NCI-H82 treated with DMSO at 0.1 percent for 48 hours (cell line): ENCODE measurements around the gene CLCN7.

Experiments
- DNase-seq: peaks from one replicate; lab custom pipeline; 2025; ENCODE audit not compliant: unreplicated experiment; lab: John Stamatoyannopoulos, UW

The CLCN7 gene, protein sequence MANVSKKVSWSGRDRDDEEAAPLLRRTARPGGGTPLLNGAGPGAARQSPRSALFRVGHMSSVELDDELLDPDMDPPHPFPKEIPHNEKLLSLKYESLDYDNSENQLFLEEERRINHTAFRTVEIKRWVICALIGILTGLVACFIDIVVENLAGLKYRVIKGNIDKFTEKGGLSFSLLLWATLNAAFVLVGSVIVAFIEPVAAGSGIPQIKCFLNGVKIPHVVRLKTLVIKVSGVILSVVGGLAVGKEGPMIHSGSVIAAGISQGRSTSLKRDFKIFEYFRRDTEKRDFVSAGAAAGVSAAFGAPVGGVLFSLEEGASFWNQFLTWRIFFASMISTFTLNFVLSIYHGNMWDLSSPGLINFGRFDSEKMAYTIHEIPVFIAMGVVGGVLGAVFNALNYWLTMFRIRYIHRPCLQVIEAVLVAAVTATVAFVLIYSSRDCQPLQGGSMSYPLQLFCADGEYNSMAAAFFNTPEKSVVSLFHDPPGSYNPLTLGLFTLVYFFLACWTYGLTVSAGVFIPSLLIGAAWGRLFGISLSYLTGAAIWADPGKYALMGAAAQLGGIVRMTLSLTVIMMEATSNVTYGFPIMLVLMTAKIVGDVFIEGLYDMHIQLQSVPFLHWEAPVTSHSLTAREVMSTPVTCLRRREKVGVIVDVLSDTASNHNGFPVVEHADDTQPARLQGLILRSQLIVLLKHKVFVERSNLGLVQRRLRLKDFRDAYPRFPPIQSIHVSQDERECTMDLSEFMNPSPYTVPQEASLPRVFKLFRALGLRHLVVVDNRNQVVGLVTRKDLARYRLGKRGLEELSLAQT

DNA sequence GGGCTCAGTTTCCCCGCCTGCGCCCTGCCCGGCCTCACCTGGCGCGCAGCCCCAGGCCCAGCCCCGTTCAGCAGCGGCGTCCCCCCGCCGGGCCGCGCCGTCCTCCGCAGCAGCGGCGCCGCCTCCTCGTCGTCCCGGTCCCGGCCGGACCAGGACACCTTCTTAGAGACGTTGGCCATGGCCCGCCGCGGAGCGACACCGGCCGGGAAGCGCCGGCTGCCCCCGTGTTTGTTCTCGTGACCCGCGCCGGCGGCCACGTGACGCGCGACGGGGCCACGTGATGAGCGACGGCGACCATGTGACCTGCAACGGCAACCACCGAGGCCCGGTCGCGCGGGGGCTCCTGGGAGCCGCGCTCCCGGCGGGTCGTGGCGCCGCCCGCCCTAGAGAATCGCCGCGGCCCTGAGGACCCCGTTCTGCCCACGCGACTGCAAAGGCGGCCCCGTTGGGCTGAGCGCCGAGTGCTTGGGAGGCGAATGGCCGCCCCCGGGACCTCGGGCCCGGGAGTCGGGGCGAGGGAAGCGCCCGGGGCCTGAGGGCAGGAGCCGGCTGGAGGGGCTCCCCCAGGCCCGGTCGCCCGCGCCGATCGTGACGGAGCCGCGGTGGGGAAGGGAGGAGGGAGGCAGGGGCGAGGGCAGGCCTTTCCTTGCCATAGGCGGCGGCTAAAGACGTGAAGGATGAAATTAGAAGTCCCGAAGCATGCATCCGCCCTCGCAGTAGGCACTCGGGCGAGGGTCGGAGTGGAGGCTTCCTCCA lies at the start of gene CLCN7:
CLCN7 (minus strand) TSS at position 233 of the 756 bp plus-strand sequence; CDS start at position 179, 54 bp downstream.
- peak; percentile 16 for DNase-seq

DNA sequence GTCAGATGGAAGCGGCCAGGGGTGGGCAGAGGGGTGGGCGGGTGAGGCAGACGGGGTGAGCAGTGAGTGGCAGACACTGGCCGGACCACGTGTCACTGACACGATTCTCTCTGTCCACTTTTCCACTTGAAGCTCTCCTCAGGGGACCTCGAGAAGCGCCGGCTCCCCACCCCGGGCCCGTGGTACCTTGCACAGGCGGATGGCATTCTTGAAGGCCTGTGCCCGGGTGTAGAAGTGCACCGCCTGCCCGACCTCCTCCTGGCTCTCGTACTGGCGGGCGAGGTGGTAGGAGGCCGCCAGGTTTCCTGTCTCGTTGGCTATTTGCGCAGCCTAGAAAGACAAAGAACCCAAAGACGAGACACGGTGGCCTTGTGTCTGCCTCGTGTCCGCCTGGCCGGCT lies 49.5 kb upstream of the CLCN7 start:
- no peak for DNase-seq

DNA sequence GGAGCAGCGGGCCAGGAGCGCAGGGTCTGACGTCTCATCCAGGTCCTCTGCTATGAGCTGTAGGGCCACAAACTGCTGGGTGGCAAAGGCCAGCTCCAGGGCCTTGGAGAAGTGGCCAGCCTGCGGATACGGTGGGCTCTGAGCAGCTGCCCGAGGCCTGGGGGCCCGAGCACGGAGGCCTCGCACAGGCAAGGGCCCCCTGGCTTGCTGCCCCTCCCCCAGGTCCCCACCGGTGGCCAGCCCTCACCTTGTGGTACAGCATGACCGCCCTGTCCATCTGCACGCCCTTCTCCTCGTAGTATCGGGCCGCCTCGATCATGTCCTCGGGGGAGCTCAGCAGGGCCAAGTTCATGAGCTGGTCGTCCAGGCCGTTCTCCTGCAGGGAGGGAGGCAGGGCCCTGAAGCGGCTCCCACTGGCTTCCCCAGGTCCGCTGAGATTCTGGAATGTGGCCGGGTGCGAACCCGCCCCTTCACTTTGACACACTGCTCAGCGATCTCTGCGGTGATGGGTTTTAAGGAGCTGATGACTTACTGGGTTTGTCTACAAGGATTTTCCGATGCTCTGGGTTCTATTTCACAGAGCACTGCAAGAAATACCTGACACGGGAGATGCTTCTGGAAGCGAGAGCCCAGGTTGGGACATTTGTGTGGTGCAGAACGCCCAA lies 48.9 kb upstream of the CLCN7 start:
- DNase-seq, result no peak

DNA sequence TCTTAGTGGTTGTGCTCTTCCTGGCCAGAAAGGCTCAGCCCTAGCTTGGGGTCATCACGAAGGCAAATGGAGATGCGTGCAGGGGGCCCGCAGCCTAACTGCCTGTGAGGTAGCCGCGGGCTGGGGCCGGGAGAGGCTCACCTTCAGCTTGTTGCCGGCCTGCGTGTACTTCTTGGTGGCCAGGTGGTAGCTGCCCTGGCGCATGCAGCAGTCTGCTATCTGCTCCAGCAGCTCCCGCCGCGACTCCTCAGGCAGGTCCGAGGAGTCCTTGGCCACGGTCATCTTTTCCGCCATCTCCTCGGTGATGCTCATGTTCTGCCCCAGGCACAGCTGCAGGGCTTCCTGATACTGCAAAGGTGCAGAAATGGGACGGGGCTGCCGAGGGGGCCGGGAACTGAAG lies 45.6 kb upstream of the CLCN7 start:
- no peak for DNase-seq

DNA sequence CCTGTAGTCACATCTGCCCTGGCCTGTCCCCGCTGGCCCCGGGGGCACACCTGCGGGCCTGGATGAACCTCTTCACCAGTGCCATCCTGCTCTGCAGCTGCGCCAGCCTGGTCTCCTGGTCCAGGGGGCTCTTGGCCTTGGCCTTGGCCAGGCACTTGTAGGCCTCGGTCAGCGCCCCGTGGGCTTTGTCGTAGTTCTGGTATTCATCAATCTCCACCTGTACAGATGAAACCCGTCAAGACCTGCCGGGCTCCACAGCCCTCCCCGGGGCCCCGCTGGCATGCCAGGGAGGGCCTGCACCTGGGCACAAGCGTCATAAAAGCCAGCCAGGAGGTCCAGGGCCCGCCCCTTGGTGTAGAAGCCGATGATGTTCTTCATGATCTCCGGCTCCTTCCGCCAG lies 45.0 kb upstream of the CLCN7 start:
- no peak for DNase-seq

DNA sequence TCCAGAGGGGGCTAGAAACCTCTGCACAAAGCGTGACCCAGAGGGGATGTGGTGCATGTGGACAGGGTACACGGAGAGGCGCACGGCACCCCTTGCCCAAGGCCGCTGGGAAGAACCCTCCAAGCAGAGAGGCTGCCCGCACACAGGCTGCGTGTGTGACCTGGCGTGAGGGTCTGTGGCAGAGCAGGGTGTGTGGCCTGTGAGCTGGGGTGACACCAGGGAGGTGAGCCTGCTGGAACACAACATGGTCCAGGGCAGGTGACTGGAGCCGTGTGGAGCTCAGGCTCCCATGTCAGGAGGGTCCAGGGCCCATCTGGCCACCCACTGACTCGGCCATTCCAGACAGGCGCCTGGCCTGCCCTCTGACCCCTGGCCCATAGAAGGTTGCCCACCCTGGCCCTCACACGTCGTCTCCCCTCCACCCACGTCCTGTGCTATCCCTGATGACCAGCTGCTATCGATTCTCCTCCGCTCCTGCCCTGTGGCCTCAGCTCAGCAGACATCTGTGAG lies 43.9 kb upstream of the CLCN7 start:
- no peak for DNase-seq

DNA sequence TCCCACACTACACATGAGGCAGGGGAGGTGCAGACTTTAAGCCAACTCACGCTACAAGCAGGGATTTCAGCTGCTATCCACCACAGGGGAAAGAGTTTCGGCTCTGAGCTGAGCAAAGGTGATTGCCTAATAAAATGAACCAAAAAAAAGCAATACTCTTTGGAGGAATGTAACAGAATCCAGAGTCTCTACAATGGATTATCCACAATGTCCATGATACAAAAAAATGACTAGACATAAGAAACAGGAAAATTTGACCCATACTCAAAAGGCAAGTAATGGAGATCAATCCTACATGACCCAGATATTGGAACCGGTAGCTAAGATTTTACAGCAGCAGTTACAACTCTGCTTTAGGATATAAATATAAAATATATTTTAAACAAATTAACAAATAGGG lies 39.7 kb upstream of the CLCN7 start:
- DNase-seq, result no peak

DNA sequence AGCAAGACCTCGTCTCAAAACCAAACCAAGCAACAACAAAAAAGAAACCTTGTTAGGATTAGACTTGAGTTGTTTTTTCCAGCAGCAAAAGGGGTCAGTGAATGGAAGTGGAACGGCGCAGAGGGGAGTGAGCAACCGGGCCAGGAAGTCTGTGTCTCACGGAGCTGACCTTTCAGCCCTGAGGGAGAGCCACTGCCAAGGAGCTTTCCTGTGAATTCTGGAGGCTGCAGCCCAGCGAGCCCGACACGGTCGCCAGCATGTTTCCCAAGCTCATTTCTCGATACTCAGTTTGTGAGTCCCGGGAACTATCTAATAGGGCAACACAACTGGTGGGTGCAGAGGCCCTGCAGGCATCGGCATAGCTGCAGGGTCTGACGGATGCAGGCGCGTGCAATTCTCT lies 37.9 kb upstream of the CLCN7 start:
- DNase-seq, result no peak

DNA sequence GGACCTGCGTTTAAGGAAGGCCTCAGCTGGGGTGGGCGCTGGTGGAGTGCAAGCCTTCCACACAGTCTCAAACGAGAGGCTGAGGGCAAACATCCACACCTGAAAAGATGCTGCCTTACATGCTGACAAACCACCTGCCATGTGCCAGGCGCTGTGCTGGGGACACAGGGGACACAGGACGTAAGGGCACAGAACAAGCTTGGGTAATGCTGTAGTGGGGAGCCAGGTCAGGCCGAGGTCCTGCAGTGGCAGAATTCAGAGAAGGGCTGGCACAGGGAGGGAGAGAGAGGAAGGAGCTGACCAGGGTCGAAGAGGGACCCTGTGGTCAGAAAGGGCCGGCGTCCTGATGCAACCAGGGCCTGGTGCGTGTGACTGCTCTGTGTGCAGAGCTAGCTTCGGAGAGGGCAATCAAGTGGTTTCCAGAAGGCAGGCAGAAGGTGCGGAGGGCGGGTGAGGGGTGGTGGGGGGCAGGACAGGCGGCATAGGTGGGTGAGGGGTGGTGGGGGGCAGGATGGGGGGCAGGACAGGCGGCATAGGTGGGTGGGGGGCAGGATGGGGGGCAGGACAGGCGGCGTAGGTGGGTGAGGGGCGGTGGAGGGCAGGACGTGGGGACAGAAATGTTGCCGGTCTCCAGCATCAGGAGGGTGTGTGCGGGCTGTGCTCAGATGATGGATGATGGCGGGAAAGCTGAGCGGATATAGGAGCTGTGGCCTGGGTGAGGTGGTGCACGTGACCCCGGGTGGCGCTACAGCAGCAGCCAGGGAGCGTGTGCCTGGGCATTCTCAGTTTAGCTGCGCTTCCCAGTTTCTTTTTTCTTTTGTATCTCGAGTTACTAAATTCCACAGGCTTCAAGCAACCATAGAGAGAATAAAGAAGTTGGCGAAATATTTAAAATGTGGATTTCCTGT lies 37.1 kb upstream of the CLCN7 start:
- DNase-seq, result no peak

DNA sequence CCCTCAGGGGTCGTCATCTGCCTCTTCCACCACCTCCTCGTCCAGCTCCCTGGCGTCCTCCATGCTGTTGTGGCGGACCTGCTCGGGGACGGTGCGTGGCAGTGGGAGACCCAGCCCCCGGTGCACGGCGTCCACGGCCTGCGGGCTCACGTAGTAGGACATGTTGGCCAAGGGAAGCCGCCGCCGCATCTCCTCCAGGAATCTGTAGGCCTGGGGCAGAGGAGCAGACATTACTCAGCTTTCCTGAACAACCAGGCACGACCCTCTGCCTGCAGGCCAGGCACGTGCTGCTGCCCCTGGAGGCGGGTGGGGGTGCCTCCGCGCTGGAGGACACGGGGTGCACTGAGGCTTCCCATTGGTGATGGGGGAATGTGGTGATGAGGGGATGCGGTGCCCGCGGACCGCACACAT lies 36.1 kb upstream of the CLCN7 start:
- no peak for DNase-seq

DNA sequence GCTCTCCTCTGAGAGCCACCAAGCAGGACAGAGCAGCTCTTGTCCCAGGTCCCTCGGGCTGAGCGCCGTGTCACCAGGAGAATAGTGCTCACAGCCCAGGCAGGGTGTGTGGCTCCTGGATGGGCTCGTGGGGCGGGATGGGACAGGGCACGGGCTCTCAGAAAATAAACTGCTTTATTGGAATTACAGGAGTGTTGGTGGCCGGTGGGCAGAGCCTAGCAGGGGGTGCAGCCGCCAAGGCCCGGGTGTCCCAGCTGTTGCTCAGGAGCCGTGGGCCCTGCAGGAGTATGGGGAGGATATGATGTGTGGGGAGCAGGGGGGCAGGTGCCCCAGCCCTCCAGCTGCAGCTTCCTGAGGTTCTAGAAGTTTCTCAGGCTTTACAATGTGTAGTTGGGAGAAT lies 35.4 kb upstream of the CLCN7 start:
- DNase-seq, result no peak

DNA sequence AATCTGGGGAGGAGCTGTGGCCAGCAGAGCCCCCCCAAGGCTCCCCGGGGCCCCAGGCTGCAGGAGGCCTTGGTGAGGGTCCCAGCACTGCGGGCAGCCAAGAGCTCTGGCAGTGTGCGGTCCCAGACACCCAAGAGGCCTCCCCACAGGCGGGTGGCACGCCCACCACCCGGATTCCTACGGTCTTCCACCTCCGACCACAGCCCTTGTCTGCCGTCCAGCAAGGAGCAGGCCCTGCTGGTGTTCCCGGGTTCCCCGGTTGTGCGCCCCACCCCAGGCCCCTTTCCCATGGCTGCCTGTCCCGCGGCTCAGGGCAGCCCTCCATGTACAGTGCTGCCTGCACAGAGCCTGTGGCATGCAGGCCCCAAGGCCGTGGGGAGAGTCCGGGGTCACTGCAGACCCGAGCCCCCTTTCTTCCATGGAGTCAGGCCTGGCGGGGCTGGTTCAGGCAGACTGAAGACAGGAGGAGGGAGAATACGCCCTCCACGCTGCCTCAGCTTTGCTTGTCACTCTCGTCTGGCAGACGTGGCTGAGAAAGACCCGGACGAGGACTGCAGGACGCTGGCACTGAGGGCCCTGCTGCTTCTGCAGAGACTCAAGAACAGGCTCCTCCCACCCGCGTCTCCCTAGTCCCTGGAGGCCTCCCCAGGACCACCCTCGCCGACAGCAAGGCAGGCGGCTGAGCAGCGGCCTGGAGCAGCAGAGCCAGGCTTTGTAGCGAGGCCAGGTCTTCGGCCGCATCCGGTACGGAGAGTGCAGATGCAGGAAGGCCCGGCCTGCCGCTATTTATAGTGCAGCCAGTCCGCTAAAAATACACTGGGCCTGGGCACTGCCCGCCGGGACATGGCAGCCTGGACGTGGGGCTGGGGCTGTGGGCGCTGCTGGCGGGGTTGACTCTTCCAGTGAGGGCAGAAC lies 34.7 kb upstream of the CLCN7 start:
- DNase-seq, result no peak

DNA sequence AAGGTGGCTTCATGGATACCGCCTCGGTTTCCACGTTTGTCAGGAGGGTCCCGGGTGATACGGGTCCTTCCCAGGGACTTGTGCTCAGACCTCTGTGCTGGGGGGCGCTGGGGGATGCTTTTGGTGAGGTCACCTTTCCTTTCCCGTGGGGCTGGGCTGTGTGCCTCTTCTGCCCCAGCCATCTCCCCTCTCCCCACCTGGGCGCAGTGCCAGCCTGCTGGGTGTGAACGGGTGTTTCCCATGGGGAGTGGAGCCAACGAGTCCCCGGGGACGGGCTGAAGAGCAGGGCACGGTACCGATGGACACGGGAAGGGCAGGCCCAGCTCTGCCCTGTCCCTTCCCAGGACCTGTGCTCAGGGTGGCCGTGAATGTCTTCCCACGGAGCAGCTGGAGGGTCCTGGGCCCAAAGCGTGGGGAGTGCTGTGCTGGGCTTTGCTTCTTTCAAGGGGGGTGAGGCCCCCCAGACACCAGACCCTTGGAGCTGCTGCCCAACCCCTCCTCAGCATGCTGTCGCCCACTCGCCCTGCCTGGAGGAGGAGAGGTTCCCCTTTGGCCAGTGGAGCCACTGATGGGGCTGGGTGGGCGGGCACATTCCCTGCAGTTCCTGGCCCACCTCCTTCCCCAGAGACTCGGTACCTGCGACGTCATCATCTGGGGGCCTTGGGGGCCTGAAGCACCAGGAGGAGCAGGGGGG lies 33.8 kb upstream of the CLCN7 start:
- DNase-seq, result no peak

DNA sequence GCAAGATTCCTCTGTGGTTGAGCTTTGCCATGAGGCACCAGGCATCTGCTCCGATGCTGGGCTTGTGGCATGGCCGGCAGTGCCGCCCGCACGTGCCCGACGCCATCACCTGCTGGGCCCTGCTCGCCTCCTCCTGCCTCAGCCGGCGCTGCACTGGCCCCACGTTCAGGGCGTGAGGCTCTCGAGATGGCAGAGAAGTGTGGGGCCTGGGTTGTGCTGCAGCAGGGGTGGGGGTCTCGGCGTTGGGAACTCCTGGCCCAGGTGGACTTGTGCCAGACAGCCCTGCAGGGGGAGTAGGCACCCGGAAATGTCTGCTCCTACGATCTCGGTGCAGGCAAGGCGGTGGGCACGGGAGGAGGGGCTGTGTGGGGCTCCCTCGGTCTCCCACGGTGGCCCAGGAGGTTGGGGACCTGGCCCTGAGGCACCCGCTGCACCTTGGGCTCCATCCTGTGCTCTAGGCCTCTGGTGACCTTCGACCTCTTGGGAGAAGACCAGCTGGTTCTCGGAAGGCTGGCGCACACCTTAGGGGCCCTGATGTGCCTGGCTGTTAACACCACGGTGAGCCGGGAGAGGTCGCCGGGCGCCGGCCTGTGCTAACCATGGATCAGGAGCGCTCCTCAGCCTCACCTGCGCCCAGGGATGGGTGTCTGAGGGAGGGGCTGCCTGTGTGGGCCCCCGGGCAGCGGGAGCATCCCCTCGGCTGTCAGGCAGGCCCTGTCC lies 31.8 kb upstream of the CLCN7 start:
- DNase-seq, result no peak

DNA sequence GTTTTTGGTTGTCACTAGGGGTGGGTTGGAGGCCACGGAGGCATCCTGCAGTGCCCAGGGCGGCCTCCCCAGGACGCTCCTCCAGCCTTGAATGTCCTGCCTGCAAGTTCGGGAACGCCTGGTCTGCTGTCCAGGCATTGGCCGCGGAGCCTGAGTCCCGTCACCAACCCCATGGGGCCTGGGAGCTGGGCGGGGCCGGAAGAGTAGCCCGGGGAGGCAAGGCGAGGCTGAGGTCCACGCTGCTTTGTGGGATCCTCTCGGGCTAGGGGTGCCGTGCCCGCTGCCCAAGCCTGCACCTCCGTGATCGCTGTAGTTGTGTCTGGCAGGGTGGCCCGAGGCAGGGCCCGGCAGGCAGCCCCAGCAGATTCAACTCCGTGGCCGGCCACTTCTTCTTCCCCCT lies 31.1 kb upstream of the CLCN7 start:
- no peak for DNase-seq

DNA sequence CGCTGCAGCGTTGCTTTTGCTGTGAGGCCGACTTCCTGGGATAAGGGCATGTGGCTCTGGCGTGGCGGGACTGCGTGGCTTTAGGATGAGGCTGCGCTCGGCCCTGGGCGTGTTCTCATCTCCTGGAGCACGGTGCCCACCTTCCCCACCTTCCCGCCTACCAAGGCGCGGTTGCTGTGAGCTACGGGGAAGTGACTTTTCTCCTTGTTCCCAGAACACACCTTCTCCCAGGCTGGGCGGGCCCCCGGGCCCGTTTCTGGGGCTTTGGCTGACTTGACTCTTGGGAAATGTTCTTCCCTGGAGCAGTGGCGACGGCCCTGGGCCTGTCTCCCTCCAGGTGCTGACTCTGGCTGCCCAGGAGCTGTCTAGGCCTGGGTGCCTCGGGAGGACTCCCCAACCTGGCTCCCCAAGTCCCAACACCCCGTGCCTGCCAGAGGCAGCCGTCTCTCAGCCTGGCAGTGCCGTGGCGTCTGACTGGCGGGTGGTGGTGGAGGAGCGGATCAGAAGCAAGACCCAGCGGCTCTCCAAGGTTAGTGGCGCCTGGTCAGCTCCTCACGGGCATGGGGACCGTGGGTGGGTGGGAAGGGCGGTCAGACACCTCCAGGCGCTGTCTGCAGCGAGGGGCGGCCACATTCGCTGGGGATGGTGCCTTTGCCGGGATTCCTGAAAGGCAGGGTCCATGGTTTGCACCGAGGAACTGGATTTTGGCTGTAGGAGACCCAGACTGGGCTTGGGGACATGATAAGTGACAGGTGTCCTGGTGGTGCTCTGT lies 30.4 kb upstream of the CLCN7 start:
- no peak for DNase-seq
